ENCODE results near the gene KRTAP5-7.

KRTAP5-7 gene

DNA sequence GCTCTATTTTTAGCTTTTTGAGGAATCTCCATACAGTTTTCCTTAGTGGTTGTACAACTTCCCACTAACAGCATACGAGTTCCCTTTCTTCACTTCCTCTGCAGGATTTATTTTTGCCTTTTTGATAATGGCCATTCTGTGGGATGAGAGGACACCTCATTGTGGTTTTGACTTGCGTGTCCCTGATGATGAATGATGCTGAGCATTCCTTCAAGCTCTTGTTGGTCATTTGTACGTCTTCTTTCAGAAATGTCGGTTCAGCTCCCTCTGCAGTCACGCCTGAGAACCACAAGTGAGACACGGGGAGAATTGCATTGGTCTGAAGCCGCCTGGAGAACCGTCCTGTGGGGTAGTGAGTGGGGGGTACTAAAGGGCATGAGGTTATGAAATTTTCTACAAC, 36.3 kb downstream of the KRTAP5-7 start:
- Histone ChIP-seq H3K9me3 (ENCODE audit: low read length) (no peaks in the 10 kb centered on the region), H2AFZ (ENCODE audit: low read length) (no peak overlapping the region), H4K20me1 (ENCODE audit: insufficient read depth, low read length) (no peaks in the 10 kb centered on the region), H3K4me2 (ENCODE audit: low read length) (no peak overlapping the region), H3F3A (ENCODE audit: insufficient read depth, low read length) (no peaks in the 10 kb centered on the region), H3K9me2 (ENCODE audit: low read depth, low read length) (no peaks in the 10 kb centered on the region), H3K27me3 (ENCODE audit: insufficient read depth, low read length) (no peaks in the 10 kb centered on the region), H3K79me2 (ENCODE audit: insufficient read depth, low read length) (no peaks in the 10 kb centered on the region), H3K27ac (ENCODE audit: low read depth, low read length, poor library complexity, severe bottlenecking) (no peak overlapping the region), H3K4me1 (ENCODE audit: insufficient read depth, low read length, severe bottlenecking) (no peaks in the 10 kb centered on the region), H3K4me3 (ENCODE audit: low read depth, low read length, poor library complexity, severe bottlenecking) (no peak overlapping the region), H3K36me3 (ENCODE audit: insufficient read depth, low read length) (no peaks in the 10 kb centered on the region), H3K9ac (ENCODE audit: low read length) (no peak overlapping the region)
- TF ChIP-seq EZH2 (IDR thresholded peaks at IDR 0.05; ENCODE audit: borderline replicate concordance, low read length), result no peak
- TF ChIP-seq, protein P1, sequence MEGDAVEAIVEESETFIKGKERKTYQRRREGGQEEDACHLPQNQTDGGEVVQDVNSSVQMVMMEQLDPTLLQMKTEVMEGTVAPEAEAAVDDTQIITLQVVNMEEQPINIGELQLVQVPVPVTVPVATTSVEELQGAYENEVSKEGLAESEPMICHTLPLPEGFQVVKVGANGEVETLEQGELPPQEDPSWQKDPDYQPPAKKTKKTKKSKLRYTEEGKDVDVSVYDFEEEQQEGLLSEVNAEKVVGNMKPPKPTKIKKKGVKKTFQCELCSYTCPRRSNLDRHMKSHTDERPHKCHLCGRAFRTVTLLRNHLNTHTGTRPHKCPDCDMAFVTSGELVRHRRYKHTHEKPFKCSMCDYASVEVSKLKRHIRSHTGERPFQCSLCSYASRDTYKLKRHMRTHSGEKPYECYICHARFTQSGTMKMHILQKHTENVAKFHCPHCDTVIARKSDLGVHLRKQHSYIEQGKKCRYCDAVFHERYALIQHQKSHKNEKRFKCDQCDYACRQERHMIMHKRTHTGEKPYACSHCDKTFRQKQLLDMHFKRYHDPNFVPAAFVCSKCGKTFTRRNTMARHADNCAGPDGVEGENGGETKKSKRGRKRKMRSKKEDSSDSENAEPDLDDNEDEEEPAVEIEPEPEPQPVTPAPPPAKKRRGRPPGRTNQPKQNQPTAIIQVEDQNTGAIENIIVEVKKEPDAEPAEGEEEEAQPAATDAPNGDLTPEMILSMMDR (IDR thresholded peaks at IDR 0.05; ENCODE audit: low read length), result peak; percentile 59

DNA sequence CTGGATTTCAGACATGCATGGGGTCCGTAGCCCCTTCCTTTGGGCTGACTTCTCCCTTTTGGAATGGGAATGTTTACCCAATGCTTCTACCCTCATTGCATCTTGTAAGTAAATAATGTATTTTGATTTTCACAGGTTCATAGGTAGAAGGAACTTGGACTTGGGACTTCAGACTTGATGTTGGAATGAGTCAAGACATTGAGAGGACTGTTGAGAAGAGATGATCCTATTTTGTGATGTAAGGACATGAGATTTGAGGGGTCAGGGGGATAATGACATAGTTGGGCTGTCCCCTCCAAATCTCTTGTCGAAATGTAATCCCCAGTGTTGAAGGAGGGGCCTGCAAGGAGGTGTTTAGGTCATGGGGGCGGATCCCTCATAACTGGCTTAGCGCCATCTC, 37.4 kb downstream of the KRTAP5-7 start:
- Histone ChIP-seq H3K4me3 (ENCODE audit: low read depth, low read length, poor library complexity, severe bottlenecking) (no peak overlapping the region), H4K20me1 (ENCODE audit: insufficient read depth, low read length) (no peaks in the 10 kb centered on the region), H3K4me2 (ENCODE audit: low read length) (no peak overlapping the region), H3K27ac (ENCODE audit: low read depth, low read length, poor library complexity, severe bottlenecking) (no peak overlapping the region), H3K9me3 (ENCODE audit: low read length) (no peaks in the 10 kb centered on the region), H3F3A (ENCODE audit: insufficient read depth, low read length) (no peaks in the 10 kb centered on the region), H3K27me3 (ENCODE audit: insufficient read depth, low read length) (no peaks in the 10 kb centered on the region), H3K36me3 (ENCODE audit: insufficient read depth, low read length) (no peaks in the 10 kb centered on the region), H2AFZ (ENCODE audit: low read length) (no peak overlapping the region), H3K79me2 (ENCODE audit: insufficient read depth, low read length) (no peaks in the 10 kb centered on the region), H3K9ac (ENCODE audit: low read length) (no peak overlapping the region), H3K4me1 (ENCODE audit: insufficient read depth, low read length, severe bottlenecking) (no peaks in the 10 kb centered on the region), H3K9me2 (ENCODE audit: low read depth, low read length) (no peaks in the 10 kb centered on the region)
- no peak for TF ChIP-seq EZH2 (IDR thresholded peaks at IDR 0.05; ENCODE audit: borderline replicate concordance, low read length)
- TF ChIP-seq, protein P1 (IDR thresholded peaks at IDR 0.05; ENCODE audit: low read length), result no peak

DNA sequence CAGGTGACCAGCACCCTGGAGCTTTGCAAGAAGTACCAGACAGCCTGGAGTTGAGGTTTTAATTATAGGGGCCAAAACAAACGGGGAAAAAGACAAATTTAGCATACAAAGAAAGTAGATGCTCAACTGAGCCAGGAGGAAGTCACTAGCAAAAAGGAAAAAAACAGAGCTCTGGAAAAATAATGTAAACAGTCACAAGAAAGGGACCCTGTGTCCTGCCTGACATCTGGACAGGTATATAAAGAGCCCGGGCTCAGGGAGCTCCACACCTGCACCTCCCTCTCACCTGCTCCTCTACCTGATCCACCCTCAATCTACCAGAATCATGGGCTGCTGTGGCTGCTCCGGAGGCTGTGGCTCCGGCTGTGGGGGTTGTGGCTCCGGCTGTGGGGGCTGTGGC, 38.2 kb downstream of the KRTAP5-7 start, which contains the start of gene KRTAP5-10:
Gene KRTAP5-10, plus strand, starts transcription at position 301 of the 400 bp plus-strand sequence. Its CDS starts 25 bp downstream, at position 326.
- Histone ChIP-seq H3F3A (ENCODE audit: insufficient read depth, low read length) (no peaks in the 10 kb centered on the region), H3K79me2 (ENCODE audit: insufficient read depth, low read length) (no peaks in the 10 kb centered on the region), H2AFZ (ENCODE audit: low read length) (no peak within 1 kb of the TSS), H3K4me1 (ENCODE audit: insufficient read depth, low read length, severe bottlenecking) (no peaks in the 10 kb centered on the region), H3K36me3 (ENCODE audit: insufficient read depth, low read length) (no peaks in the 10 kb centered on the region), H3K4me2 (ENCODE audit: low read length) (no peak within 1 kb of the TSS), H3K9me2 (ENCODE audit: low read depth, low read length) (no peaks in the 10 kb centered on the region), H3K4me3 (ENCODE audit: low read depth, low read length, poor library complexity, severe bottlenecking) (no peak within 1 kb of the TSS), H3K27me3 (ENCODE audit: insufficient read depth, low read length) (no peaks in the 10 kb centered on the region), H3K27ac (ENCODE audit: low read depth, low read length, poor library complexity, severe bottlenecking) (no peak within 1 kb of the TSS), H3K9me3 (ENCODE audit: low read length) (no peaks in the 10 kb centered on the region), H4K20me1 (ENCODE audit: insufficient read depth, low read length) (no peaks in the 10 kb centered on the region), H3K9ac (ENCODE audit: low read length) (no peak within 1 kb of the TSS)
- TF ChIP-seq, protein P1 (IDR thresholded peaks at IDR 0.05; ENCODE audit: low read length), result no peak
- no peak for TF ChIP-seq EZH2 (IDR thresholded peaks at IDR 0.05; ENCODE audit: borderline replicate concordance, low read length)

Measured in OCI-LY1 (cell line).